ENCODE data around the gene SLC44A3. TPM values are rescaled to one million over a fixed set of nuclear protein-coding genes. Genes with fewer than 3 reads are reported as not detected.

The SLC44A3 gene
- total and polyA plus RNA-seq, 2 experiments from 2014 or later, result 2.9 to 4.5 TPM

DNA sequence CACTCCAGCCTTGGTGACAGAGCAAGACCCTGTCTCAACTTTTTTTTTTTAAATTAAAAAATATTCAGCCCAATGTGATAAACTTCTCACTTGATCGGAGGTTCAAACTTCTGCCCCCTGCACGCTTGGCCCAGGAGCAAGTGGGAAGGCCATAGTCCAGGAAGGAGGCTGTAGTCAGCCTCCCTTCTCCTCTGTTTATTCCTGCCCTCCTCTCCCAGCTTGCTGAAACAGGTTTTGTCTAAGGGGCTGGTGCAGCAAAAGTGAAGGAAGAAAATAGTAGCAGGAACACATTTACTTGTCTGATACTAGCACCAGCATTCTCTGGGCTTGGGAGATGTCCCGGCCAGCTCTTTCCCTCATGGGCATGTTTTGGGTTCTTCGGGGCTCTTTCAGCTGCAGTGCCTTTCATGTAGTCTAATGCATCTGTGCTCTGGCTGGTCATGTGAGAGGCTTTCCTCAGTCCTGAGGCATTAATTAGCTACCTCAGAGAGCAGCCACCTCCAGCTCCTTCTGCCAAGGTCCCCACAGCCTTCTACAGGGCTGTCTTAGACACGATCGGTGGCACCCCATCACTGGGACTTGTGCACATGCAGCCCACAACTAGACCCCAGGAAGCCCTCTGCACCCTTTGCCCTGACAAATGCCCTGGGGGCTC is 12.9 kb downstream of the SLC44A3 start (continued):
- TF ChIP-seq, protein P1, sequence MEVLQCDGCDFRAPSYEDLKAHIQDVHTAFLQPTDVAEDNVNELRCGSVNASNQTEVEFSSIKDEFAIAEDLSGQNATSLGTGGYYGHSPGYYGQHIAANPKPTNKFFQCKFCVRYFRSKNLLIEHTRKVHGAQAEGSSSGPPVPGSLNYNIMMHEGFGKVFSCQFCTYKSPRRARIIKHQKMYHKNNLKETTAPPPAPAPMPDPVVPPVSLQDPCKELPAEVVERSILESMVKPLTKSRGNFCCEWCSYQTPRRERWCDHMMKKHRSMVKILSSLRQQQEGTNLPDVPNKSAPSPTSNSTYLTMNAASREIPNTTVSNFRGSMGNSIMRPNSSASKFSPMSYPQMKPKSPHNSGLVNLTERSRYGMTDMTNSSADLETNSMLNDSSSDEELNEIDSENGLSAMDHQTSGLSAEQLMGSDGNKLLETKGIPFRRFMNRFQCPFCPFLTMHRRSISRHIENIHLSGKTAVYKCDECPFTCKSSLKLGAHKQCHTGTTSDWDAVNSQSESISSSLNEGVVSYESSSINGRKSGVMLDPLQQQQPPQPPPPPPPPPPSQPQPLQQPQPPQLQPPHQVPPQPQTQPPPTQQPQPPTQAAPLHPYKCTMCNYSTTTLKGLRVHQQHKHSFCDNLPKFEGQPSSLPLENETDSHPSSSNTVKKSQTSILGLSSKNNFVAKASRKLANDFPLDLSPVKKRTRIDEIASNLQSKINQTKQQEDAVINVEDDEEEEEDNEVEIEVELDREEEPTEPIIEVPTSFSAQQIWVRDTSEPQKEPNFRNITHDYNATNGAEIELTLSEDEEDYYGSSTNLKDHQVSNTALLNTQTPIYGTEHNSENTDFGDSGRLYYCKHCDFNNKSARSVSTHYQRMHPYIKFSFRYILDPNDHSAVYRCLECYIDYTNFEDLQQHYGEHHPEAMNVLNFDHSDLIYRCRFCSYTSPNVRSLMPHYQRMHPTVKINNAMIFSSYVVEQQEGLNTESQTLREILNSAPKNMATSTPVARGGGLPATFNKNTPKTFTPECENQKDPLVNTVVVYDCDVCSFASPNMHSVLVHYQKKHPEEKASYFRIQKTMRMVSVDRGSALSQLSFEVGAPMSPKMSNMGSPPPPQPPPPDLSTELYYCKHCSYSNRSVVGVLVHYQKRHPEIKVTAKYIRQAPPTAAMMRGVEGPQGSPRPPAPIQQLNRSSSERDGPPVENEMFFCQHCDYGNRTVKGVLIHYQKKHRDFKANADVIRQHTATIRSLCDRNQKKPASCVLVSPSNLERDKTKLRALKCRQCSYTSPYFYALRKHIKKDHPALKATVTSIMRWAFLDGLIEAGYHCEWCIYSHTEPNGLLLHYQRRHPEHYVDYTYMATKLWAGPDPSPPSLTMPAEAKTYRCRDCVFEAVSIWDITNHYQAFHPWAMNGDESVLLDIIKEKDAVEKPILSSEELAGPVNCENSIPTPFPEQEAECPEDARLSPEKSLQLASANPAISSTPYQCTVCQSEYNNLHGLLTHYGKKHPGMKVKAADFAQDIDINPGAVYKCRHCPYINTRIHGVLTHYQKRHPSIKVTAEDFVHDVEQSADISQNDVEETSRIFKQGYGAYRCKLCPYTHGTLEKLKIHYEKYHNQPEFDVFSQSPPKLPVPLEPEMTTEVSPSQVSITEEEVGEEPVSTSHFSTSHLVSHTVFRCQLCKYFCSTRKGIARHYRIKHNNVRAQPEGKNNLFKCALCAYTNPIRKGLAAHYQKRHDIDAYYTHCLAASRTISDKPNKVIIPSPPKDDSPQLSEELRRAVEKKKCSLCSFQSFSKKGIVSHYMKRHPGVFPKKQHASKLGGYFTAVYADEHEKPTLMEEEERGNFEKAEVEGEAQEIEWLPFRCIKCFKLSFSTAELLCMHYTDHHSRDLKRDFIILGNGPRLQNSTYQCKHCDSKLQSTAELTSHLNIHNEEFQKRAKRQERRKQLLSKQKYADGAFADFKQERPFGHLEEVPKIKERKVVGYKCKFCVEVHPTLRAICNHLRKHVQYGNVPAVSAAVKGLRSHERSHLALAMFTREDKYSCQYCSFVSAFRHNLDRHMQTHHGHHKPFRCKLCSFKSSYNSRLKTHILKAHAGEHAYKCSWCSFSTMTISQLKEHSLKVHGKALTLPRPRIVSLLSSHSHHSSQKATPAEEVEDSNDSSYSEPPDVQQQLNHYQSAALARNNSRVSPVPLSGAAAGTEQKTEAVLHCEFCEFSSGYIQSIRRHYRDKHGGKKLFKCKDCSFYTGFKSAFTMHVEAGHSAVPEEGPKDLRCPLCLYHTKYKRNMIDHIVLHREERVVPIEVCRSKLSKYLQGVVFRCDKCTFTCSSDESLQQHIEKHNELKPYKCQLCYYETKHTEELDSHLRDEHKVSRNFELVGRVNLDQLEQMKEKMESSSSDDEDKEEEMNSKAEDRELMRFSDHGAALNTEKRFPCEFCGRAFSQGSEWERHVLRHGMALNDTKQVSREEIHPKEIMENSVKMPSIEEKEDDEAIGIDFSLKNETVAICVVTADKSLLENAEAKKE (CRISPR knock-in tag; IDR thresholded peaks at IDR 0.05), result no peak
- TF ChIP-seq JUNB (IDR thresholded peaks at IDR 0.05; ENCODE audit: unreplicated experiment) (no peak), NANOG (IDR thresholded peaks at IDR 0.05; ENCODE audit: borderline replicate concordance) (no peak), EZH2 (IDR thresholded peaks at IDR 0.05; ENCODE audit: low read depth, unreplicated experiment) (no peak)
- TF ChIP-seq, protein P2, sequence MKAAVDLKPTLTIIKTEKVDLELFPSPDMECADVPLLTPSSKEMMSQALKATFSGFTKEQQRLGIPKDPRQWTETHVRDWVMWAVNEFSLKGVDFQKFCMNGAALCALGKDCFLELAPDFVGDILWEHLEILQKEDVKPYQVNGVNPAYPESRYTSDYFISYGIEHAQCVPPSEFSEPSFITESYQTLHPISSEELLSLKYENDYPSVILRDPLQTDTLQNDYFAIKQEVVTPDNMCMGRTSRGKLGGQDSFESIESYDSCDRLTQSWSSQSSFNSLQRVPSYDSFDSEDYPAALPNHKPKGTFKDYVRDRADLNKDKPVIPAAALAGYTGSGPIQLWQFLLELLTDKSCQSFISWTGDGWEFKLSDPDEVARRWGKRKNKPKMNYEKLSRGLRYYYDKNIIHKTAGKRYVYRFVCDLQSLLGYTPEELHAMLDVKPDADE (IDR thresholded peaks at IDR 0.05), result no peak
- TF ChIP-seq, protein P3, sequence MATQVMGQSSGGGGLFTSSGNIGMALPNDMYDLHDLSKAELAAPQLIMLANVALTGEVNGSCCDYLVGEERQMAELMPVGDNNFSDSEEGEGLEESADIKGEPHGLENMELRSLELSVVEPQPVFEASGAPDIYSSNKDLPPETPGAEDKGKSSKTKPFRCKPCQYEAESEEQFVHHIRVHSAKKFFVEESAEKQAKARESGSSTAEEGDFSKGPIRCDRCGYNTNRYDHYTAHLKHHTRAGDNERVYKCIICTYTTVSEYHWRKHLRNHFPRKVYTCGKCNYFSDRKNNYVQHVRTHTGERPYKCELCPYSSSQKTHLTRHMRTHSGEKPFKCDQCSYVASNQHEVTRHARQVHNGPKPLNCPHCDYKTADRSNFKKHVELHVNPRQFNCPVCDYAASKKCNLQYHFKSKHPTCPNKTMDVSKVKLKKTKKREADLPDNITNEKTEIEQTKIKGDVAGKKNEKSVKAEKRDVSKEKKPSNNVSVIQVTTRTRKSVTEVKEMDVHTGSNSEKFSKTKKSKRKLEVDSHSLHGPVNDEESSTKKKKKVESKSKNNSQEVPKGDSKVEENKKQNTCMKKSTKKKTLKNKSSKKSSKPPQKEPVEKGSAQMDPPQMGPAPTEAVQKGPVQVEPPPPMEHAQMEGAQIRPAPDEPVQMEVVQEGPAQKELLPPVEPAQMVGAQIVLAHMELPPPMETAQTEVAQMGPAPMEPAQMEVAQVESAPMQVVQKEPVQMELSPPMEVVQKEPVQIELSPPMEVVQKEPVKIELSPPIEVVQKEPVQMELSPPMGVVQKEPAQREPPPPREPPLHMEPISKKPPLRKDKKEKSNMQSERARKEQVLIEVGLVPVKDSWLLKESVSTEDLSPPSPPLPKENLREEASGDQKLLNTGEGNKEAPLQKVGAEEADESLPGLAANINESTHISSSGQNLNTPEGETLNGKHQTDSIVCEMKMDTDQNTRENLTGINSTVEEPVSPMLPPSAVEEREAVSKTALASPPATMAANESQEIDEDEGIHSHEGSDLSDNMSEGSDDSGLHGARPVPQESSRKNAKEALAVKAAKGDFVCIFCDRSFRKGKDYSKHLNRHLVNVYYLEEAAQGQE (IDR thresholded peaks at IDR 0.05; ENCODE audit: unreplicated experiment), result no peak

Data from GM23338 (cell line).